ENCODE data around the gene SPATA17.

DNA sequence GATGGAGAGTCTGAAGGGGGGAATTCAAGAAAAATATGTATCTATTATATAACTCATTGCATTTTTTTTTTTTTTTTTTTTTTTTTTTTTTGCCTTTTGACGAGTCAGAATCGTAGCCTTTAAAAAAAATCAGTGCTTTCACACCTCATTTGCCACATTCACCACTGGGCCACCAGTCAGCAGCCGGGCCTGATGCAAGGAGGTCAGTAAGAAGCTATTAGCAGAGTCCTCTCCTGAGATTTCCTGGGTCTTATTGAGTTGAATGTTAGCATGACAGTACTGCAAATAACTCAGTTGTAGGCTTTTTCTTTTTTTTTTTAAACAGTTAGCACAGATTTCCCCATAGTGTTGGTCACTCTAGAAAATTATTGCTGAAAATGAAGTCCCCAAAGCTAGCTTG lies 139.8 kb downstream of the SPATA17 start:
- TF ChIP-seq ISL1 (CRISPR knock-in tag; IDR thresholded peaks at IDR 0.05), result no peak
- TF ChIP-seq ZNF565 (CRISPR knock-in tag; conservative IDR thresholded peaks at IDR 0.05; ENCODE audit: low read depth), result no peak

Data from SK-N-SH treated with all-trans-retinoic acid at 6 μM for 48 hours (cell line).